ENCODE results near the gene SCNM1.

Gene SCNM1

DNA sequence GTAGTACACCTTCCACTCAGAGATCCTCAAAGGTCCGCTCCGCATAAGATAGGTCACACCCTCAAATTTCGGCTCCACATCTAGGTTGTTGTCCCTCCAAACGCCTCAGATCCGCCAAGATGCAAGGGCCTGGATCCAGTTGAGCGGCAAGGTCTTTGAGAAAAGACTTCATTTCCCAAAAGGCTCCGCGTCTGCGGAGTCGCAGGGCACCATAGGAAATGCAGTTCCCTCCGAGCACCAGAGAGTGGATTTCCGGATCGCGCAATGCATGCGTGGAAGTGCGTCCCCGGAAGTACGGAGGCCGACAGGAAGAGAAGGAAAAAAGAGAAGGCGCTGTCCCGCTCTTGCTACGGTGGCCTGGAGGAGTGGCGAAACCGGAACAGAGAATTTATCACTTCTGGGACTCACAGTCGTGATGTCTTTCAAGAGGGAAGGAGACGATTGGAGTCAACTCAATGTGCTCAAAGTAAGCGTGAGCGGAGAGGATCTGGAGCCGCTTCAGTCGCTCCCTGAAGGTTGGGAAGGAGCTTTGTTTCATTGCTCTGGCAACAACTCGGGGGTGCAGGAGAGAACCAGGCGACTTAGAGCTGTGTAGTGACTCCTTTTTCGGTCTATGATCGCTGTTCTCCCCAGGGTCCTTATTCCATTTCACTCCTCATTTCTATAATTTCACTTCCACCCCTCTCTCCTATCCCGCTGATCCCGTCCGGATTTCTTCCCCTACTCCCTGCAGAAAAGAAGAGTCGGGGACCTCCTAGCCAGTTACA, at the start of gene SCNM1, which contains the start of gene LYSMD1:
SCNM1 (plus strand) TSS at position 407 of the 767 bp plus-strand sequence; CDS start at position 416, 9 bp downstream.
LYSMD1 (minus strand) TSS at position 165 of the 767 bp plus-strand sequence. CDS start 644 bp downstream, outside the sequence.
- in situ Hi-C loops (cut with MboI; ENCODE audit: low sequenced_read_pairs): no loop called here

DNA sequence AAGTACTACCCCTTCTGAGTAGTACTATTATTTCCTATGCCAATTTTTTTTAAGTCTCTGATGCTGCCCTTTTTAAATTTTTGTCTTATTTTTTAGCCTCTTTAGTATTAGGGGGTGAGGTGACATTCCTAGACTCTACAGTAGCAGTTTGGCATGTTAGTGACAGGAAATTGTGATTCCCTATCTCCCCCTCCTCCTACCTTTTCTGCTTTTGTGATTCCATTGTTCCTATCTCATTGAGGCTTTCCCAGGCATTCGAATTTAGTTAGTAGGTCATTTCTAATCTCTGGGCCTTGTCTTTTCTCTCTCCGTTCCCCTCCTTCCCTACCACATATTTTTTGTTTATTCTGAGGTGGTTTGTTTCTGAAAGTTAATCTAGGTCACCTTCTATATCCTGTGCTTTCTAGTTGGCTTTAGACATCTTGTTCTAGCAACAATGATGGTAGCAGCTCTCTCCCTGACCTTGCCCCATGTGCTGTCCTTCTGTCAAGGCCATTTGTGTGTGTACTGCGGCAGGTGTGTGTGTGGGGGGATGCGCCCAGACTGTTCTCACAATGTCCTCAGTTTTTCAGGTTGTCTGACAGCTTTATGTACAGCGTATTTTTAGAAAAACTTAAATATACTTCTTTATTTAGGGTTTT, 41.1 kb upstream of the SCNM1 start:
- in situ Hi-C loops (cut with MboI; ENCODE audit: low sequenced_read_pairs): no loop called here

- in situ Hi-C loops (cut with MboI; ENCODE audit: low sequenced_read_pairs): no loop called here
Observed at GRCh38 chr1:151128800-151129199, 37.1 kb upstream of the SCNM1 start.

- in situ Hi-C loops (cut with MboI; ENCODE audit: low sequenced_read_pairs): no loop called here
Observed at GRCh38 chr1:151130987-151131586, 34.9 kb upstream of the SCNM1 start.

- in situ Hi-C loops (cut with MboI; ENCODE audit: low sequenced_read_pairs): no loop called here
Observed at GRCh38 chr1:151131701-151132334, 34.1 kb upstream of the SCNM1 start.

- in situ Hi-C loops (cut with MboI; ENCODE audit: low sequenced_read_pairs): no loop called here
Observed at GRCh38 chr1:151132335-151133017, 33.5 kb upstream of the SCNM1 start.

GRCh38 chr1:151133018-151133806, 32.7 kb upstream of the SCNM1 start:
- in situ Hi-C loops (cut with MboI; ENCODE audit: low sequenced_read_pairs): no loop called here

DNA sequence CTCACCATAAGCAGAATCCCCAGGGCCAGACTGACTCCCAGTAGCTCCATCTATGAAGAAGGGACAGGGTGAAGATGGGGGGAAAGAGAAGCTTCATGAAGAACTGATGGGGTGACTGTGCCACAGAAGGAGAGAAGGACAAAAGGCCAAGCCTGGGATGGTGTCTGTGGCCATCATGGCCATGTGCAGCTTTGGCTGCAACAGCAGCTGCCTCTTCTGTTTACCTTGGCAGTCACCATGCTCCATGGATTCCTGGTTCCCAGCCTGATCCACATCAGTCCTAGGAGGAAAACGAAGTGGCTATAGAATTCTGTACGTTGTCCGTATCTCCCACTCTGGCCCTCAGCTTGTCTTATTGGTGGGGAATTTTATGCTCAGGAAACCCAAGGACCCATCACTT, 31.5 kb upstream of the SCNM1 start:
- in situ Hi-C loops (cut with MboI; ENCODE audit: low sequenced_read_pairs): no loop called here

DNA sequence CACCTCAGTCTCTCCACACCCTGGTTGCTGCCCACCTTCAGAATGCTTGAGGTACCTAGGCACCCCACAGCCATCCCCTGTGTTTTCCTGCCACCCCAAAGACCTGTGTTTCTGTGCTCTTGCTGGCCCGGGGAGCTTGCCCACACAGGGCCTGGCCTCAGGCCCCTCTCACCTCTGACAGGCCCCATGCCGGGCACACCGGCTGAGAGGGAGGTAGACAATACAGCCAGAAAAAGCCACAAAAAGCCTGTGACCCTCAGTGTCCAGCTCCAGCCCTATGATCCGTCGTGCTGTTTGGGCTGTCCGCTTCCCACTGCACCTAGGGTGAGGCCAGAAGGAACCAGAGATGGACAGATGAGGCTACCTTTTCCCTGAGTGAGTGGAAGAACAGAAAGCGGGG, 31.0 kb upstream of the SCNM1 start:
- in situ Hi-C loops (cut with MboI; ENCODE audit: low sequenced_read_pairs): no loop called here

DNA sequence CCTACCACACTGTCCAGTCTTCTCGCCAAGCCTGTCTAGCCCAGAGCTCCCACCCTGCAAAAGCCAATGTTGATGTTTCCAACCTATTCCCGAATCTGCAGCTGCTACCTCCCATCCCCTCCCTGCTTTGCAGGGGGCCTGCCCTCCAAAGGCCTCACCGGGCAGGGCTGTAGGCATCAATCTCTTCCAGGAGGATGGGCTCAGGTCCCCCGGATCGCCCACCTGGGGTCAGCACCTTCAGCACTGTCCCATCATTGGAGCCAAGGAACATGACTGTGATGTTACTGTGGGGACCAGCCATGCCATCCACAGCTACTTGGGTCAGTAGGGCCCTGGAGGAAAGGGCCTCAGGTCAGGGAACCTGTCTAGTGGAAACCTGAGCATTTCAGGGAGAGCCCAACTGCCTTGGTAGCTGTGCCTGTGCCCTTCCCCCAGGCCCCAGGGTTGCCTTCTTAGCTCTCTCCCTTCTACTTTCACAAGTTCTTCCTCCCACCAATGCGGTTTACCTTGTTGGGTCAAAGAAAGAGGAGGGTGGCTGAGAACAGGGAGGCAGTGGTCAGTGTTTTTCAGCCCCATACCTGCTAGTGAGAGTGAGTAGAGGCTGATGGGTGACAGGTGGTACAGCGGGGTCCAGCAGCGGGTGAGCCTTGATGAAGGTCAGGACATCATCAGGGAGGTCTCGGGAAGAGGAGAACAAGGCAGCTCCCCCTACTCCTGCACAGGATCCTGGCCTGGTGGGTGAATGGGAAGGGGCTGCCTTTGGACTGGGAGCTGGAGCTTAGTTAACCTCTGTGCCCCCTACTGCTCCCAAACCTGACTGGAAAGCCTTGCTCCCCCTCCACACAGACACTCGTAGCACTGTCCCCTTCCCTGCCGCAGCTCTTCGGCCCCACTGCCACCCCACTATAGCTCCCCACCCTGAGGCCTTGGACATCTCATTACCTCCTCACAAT, 30.2 kb upstream of the SCNM1 start:
- in situ Hi-C loops (cut with MboI; ENCODE audit: low sequenced_read_pairs): no loop called here

GRCh38 chr1:151137789-151138188, 28.2 kb upstream of the SCNM1 start:
- in situ Hi-C loops (cut with MboI; ENCODE audit: low sequenced_read_pairs): no loop called here

- in situ Hi-C loops (cut with MboI; ENCODE audit: low sequenced_read_pairs): no loop called here
Observed at GRCh38 chr1:151142411-151143056, 23.4 kb upstream of the SCNM1 start.

GRCh38 chr1:151143057-151143435, 22.9 kb upstream of the SCNM1 start:
- in situ Hi-C loops (cut with MboI; ENCODE audit: low sequenced_read_pairs): no loop called here

- in situ Hi-C loops (cut with MboI; ENCODE audit: low sequenced_read_pairs): no loop called here
Observed at GRCh38 chr1:151143986-151144385, 22.0 kb upstream of the SCNM1 start.

- in situ Hi-C loops (cut with MboI; ENCODE audit: low sequenced_read_pairs): no loop called here
Observed at GRCh38 chr1:151144474-151145303, 21.3 kb upstream of the SCNM1 start.

GRCh38 chr1:151145304-151146071, 20.5 kb upstream of the SCNM1 start:
- in situ Hi-C loops (cut with MboI; ENCODE audit: low sequenced_read_pairs): no loop called here

DNA sequence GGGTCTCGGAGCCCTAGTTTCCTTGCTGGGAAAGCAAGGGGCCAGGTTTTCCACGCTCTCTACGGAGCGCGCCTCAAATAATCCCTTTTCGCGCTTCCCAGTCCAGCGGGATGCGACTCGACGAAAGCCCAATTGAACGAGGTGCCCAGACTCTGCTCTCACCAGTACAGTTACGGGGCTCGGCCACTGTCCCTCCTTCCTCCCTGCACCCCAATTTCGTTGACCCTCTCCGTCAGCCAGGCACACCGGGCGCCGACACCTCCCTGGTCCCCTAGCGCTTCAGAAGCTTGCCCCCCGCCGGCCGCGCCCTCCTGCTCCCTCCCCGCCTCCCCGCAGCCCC, 19.9 kb upstream of the SCNM1 start:
- in situ Hi-C loops (cut with MboI; ENCODE audit: low sequenced_read_pairs): no loop called here
